Kidney (tissue), 14 donors: Measurements from ENCODE around the gene PPP1CB. TPM values are rescaled to one million over a fixed set of nuclear protein-coding genes. Genes with fewer than 3 reads are reported as not detected.

Experiments
- DNase-seq, 5 donors: peaks; one replicate each; pipeline ENCODE4 v3.0.0-alpha.2; 2013 to 2020
- FAIRE-seq: peaks from 2 replicates; lab custom pipeline; 2012; peaks lifted over from hg19 to GRCh38; lab: Jason Lieb, UNC
- H3K27ac ChIP-seq, 2 donors: one replicate each; pipeline ENCODE4 v1.7.0; 2013; ENCODE audit warnings: low read depth in 2 of 2, low read length in 2 of 2, inconsistent platforms in 1 of 2
- H3K27me3 ChIP-seq: one replicate; pipeline ENCODE4 v1.7.1; 2013; ENCODE audit warnings: low read length, inconsistent platforms; ENCODE audit not compliant: control insufficient read depth, insufficient read depth
- H3K36me3 ChIP-seq, 3 donors: one replicate each; pipeline versions ENCODE4 v1.7.0 to v1.7.1; 2013; ENCODE audit warnings: low read length in 3 of 3, control low read depth in 1 of 3, inconsistent platforms in 1 of 3; ENCODE audit not compliant: insufficient read depth in 3 of 3, control insufficient read depth in 2 of 3
- H3K4me1 ChIP-seq, 3 donors: one replicate each; pipeline versions ENCODE4 v1.7.0 to v1.7.1; 2013; ENCODE audit warnings: low read length in 3 of 3, inconsistent platforms in 1 of 3, low read depth in 1 of 3; ENCODE audit not compliant: control insufficient read depth in 2 of 3, insufficient read depth in 2 of 3
- H3K4me3 ChIP-seq, 3 donors: one replicate each; pipeline versions ENCODE4 v1.7.0 to v1.8.1; 2013; ENCODE audit warnings: low read length in 3 of 3, control low read depth in 1 of 3, inconsistent platforms in 1 of 3
- H3K9ac ChIP-seq, 3 donors: one replicate each; pipeline versions ENCODE4 v1.7.0 to v1.7.1; 2013; ENCODE audit warnings: low read length in 3 of 3, control low read depth in 1 of 3, inconsistent platforms in 1 of 3
- H3K9me3 ChIP-seq, 3 donors: one replicate each; pipeline versions ENCODE4 v1.7.0 to v1.7.1; 2013; ENCODE audit warnings: low read length in 3 of 3, control low read depth in 1 of 3, inconsistent platforms in 1 of 3; ENCODE audit not compliant: control insufficient read depth in 2 of 3, insufficient read depth in 1 of 3
- CTCF ChIP-seq: IDR thresholded peaks from 3 replicates; pipeline ENCODE4 v1.5.1; 2012; ENCODE audit warnings: mild to moderate bottlenecking, moderate library complexity, borderline replicate concordance; ENCODE audit not compliant: insufficient read depth; ENCODE audit errors: extremely low read depth
- intact Hi-C: fragments of 100-400 bp; cut with DNase I; formaldehyde crosslinking; loops from one replicate; pipeline ENCODE4 v1.11.1; 2022
- polyA plus RNA-seq: library from polyadenylated mRNA; stranded (reverse); fragments of 350-450 nt; fragmentation: Illumina TruSeq; extraction: RNeasy Lipid Tissue Mini Kit (QIAGEN cat#74804); gene quantifications from one replicate; pipeline ENCODE4 v1.2.3, GENCODE V29; 2014; ENCODE audit warnings: low read depth, low replicate concordance; ENCODE audit not compliant: insufficient read depth
- total RNA-seq: library from RNA; stranded (reverse); fragmentation: NEBNext Ultra II Directional; extraction: Animal tissue kit (Norgen Biotek cat#: 25700); gene quantifications from one replicate; pipeline ENCODE4 v1.2.1, GENCODE V29; 2021
- donor health status: control.
- donor health status: control.
- donor health status: control.
- donor health status: control.
- donor health status: control.
- donor health status: DM: yes; HTN: yes; CAD: no.
- donor health status: Normal renal cell carcinoma (clear cell type).

The PPP1CB gene
- total and polyA plus RNA-seq, 2 donors from 2014 or later: 63.3 to 358 TPM

- FAIRE-seq (no peak), DNase-seq (no peak)
- H3K4me1 ChIP-seq: peaks cover 4 to 7% (median 7%) of the 10 kb centered on the region in 3 donors
- H3K4me3 ChIP-seq: no peak overlapping the region
- H3K27me3 ChIP-seq: no peaks in the 10 kb centered on the region
- no peak overlapping the region for H3K27ac ChIP-seq
- H3K9me3 ChIP-seq: no peaks in the 10 kb centered on the region
- H3K36me3 ChIP-seq: no peaks in the 10 kb centered on the region
- intact Hi-C loops: no loop called here
- no peak overlapping the region for H3K9ac ChIP-seq
- TF ChIP-seq CTCF: no peak
Measured at GRCh38 chr2:28720345-28720744, 31.3 kb upstream of the PPP1CB start.

- FAIRE-seq: no peak
- Histone ChIP-seq H3K4me3 (no peak overlapping the region), H3K27me3 (no peaks in the 10 kb centered on the region), H3K9me3 (no peaks in the 10 kb centered on the region), H3K36me3 (no peaks in the 10 kb centered on the region), H3K4me1 (peaks cover 0 to 7% (median 0%) of the 10 kb centered on the region in 3 donors), H3K27ac (no peak overlapping the region), H3K9ac (no peak overlapping the region)
- no peak for TF ChIP-seq CTCF
- intact Hi-C loops: no loop called here
- DNase-seq: no peak
Measured at GRCh38 chr2:28721601-28722191, 29.9 kb upstream of the PPP1CB start.

DNA sequence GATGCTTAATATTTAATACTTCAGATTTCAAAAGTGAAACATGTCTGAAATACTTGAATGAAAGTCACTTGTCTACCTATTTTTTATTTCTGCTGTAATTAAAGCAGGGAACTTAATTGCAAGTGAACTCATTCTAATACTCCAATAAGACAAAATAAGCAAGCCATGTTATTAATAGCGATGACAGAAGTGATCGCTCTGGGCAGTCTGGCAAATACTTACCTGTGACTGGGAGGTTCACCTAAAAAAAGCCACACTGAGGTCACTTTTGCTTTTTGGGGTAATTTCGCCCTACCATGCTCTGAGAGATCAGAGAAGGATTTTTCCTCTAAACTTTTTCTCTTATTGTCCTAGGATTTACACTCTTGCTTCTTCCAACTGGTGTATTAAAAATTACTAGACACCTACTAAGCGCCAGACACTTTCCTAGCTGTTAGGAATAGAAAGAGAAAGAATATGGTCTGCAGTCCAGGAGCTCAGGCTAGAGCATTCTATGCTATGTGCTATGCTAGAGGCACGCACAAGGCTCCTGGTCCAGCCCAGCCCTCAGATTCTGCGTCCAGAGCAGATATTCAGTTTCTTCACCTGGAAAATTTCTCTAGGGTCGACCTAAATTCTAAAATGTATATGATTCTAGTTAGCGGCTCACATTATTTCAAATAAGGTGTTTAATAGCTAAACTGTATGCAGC lies 26.5 kb upstream of the PPP1CB start:
- Histone ChIP-seq H3K9ac (no peak overlapping the region), H3K36me3 (no peaks in the 10 kb centered on the region), H3K4me3 (no peak overlapping the region), H3K27ac (no peak overlapping the region), H3K27me3 (no peaks in the 10 kb centered on the region), H3K9me3 (no peaks in the 10 kb centered on the region), H3K4me1 (no peaks in the 10 kb centered on the region)
- intact Hi-C loops: no loop called here
- no peak for DNase-seq
- no peak for FAIRE-seq
- TF ChIP-seq CTCF: no peak

GRCh38 chr2:28726177-28726576 lies 25.5 kb upstream of the PPP1CB start:
- TF ChIP-seq CTCF: no peak
- no peak for DNase-seq
- no peaks in the 10 kb centered on the region for H3K27me3 ChIP-seq
- no peaks in the 10 kb centered on the region for H3K36me3 ChIP-seq
- no peak overlapping the region for H3K4me3 ChIP-seq
- H3K9me3 ChIP-seq: no peaks in the 10 kb centered on the region
- intact Hi-C loops: no loop called here
- no peak for FAIRE-seq
- no peak overlapping the region for H3K9ac ChIP-seq
- no peaks in the 10 kb centered on the region for H3K4me1 ChIP-seq
- no peak overlapping the region for H3K27ac ChIP-seq
